SK-N-SH (cell line): ENCODE measurements around the gene EXOC4.

Experiments
- EZH2phosphoT487 ChIP-seq: fragments of 200-600 bp; sonication (generic); IDR thresholded peaks from 2 replicates; pipeline ENCODE4 v1.6.1; 2017; ENCODE audit warnings: low read depth, mixed run types, mild to moderate bottlenecking, antibody characterized with exemption, moderate library complexity, borderline replicate concordance
- FOXM1 ChIP-seq: IDR thresholded peaks from 2 replicates; pipeline ENCODE4 v1.4.0; 2012; ENCODE audit warnings: low read depth, mild to moderate bottlenecking
- GABPA ChIP-seq: IDR thresholded peaks from 2 replicates; pipeline ENCODE4 v1.4.0; 2012; ENCODE audit warnings: low read depth, mild to moderate bottlenecking
- JUND ChIP-seq: IDR thresholded peaks from 2 replicates; pipeline ENCODE4 v1.4.0; 2012
- MXI1 ChIP-seq: IDR thresholded peaks from 2 replicates; pipeline ENCODE4 v1.6.1; 2012; ENCODE audit warnings: mild to moderate bottlenecking, low read depth, low read length, improper control_type of control experiment
- NFIC ChIP-seq: IDR thresholded peaks from 2 replicates; pipeline ENCODE4 v1.4.0; 2012; ENCODE audit warnings: borderline replicate concordance
- POLR2AphosphoS5 ChIP-seq: IDR thresholded peaks from 2 replicates; pipeline ENCODE4 v1.6.1; 2012; ENCODE audit warnings: low read depth, low read length
- RFX5 ChIP-seq: IDR thresholded peaks from 2 replicates; pipeline ENCODE4 v1.6.1; 2012; ENCODE audit warnings: mild to moderate bottlenecking, improper control_type of control experiment, low read length
- TF ChIP-seq, protein P1 (sequence below): fragments of 200-600 bp; sonication (generic); IDR thresholded peaks from 2 replicates; pipeline ENCODE4 v1.6.1; 2017; ENCODE audit warnings: antibody characterized with exemption, mild to moderate bottlenecking, moderate library complexity
- TF ChIP-seq, protein P2 (sequence below): IDR thresholded peaks from 2 replicates; pipeline ENCODE4 v1.4.0; 2012; ENCODE audit warnings: low read depth
- TF ChIP-seq, protein P3 (sequence below): IDR thresholded peaks from 2 replicates; pipeline ENCODE4 v1.6.1; 2012; ENCODE audit warnings: mild to moderate bottlenecking, low read depth, low read length, moderate library complexity
- TF ChIP-seq, protein P4 (sequence below): IDR thresholded peaks from 2 replicates; pipeline ENCODE4; 2012

DNA sequence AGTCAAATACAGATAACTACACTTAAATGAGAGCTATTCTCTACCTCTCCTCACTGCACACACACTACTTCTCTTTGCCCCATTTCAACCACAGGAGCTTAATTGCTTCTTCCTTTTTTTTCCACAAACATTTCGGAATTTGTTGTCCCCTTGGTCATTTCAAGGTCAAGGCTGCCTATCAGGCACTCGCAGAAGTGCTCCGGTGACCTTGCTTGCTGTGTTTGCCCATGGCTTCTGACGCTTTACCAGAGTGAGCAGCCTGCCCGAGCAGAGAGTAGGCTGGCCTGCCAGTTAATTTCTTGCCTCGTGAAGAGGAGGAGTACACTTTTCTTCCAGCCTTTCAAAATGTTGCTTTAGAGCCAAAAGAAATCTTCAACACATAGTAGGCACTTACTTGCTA, 577.2 kb downstream of the EXOC4 start:
- TF ChIP-seq, protein P1, sequence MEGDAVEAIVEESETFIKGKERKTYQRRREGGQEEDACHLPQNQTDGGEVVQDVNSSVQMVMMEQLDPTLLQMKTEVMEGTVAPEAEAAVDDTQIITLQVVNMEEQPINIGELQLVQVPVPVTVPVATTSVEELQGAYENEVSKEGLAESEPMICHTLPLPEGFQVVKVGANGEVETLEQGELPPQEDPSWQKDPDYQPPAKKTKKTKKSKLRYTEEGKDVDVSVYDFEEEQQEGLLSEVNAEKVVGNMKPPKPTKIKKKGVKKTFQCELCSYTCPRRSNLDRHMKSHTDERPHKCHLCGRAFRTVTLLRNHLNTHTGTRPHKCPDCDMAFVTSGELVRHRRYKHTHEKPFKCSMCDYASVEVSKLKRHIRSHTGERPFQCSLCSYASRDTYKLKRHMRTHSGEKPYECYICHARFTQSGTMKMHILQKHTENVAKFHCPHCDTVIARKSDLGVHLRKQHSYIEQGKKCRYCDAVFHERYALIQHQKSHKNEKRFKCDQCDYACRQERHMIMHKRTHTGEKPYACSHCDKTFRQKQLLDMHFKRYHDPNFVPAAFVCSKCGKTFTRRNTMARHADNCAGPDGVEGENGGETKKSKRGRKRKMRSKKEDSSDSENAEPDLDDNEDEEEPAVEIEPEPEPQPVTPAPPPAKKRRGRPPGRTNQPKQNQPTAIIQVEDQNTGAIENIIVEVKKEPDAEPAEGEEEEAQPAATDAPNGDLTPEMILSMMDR = no peak
- TF ChIP-seq, protein P2, sequence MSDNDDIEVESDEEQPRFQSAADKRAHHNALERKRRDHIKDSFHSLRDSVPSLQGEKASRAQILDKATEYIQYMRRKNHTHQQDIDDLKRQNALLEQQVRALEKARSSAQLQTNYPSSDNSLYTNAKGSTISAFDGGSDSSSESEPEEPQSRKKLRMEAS = no peak
- TF ChIP-seq, protein P3, sequence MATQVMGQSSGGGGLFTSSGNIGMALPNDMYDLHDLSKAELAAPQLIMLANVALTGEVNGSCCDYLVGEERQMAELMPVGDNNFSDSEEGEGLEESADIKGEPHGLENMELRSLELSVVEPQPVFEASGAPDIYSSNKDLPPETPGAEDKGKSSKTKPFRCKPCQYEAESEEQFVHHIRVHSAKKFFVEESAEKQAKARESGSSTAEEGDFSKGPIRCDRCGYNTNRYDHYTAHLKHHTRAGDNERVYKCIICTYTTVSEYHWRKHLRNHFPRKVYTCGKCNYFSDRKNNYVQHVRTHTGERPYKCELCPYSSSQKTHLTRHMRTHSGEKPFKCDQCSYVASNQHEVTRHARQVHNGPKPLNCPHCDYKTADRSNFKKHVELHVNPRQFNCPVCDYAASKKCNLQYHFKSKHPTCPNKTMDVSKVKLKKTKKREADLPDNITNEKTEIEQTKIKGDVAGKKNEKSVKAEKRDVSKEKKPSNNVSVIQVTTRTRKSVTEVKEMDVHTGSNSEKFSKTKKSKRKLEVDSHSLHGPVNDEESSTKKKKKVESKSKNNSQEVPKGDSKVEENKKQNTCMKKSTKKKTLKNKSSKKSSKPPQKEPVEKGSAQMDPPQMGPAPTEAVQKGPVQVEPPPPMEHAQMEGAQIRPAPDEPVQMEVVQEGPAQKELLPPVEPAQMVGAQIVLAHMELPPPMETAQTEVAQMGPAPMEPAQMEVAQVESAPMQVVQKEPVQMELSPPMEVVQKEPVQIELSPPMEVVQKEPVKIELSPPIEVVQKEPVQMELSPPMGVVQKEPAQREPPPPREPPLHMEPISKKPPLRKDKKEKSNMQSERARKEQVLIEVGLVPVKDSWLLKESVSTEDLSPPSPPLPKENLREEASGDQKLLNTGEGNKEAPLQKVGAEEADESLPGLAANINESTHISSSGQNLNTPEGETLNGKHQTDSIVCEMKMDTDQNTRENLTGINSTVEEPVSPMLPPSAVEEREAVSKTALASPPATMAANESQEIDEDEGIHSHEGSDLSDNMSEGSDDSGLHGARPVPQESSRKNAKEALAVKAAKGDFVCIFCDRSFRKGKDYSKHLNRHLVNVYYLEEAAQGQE = no peak
- TF ChIP-seq FOXM1 (no peak), RFX5 (no peak), NFIC (no peak), GABPA (no peak), JUND (no peak), MXI1 (no peak), EZH2phosphoT487 (no peak), POLR2AphosphoS5 (no peak)
- TF ChIP-seq, protein P4, sequence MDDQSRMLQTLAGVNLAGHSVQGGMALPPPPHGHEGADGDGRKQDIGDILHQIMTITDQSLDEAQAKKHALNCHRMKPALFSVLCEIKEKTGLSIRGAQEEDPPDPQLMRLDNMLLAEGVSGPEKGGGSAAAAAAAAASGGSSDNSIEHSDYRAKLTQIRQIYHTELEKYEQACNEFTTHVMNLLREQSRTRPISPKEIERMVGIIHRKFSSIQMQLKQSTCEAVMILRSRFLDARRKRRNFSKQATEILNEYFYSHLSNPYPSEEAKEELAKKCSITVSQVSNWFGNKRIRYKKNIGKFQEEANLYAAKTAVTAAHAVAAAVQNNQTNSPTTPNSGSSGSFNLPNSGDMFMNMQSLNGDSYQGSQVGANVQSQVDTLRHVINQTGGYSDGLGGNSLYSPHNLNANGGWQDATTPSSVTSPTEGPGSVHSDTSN = no peak
